ENCODE results near the gene ANK2. TPM values are rescaled to one million over a fixed set of nuclear protein-coding genes. Genes with fewer than 3 reads are reported as not detected.

Gene ANK2
- total RNA-seq, 2 donors from 2014 or later = 70.0 to 124 TPM

DNA sequence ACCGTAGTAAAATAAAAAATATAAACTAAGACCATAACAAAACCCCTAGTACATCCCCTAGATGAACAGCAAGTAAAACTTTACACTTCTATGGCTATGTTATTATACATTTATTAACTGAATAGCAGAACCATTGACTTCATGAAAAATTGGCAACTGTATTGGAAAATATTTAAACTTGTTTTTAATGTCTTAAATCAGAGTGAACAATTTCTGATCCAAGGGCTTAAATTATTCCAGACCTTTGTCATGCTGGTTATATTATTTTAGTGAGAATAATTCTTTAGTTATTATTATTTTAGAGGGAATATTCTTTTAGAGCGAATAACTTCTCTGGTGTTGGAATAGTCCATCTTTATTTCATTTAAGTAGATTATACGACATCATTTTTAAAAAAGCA is 265.0 kb downstream of the ANK2 start:
- Mint-ChIP-seq H3K27me3 (ENCODE audit: insufficient read depth) (no peaks in the 10 kb centered on the region), H3K9me3 (no peaks in the 10 kb centered on the region), H3K27ac (no peak overlapping the region), H3K4me3 (no peak overlapping the region), H3K36me3 (ENCODE audit: low read depth) (peaks cover 59% of the 10 kb centered on the region), H3K4me1 (no peaks in the 10 kb centered on the region)
- peaks cover 61% of the 10 kb centered on the region for H3K36me3 ChIP-seq (ENCODE audit: control insufficient read depth, insufficient read depth, low read length)
- H3K27ac ChIP-seq (ENCODE audit: low read depth, low read length) = no peak overlapping the region
- DNase-seq = no peak
- no peaks in the 10 kb centered on the region for H3K4me1 ChIP-seq (ENCODE audit: control insufficient read depth, insufficient read depth, low read length)
- H3K9ac ChIP-seq (ENCODE audit: extremely low read depth, low read length, poor library complexity, severe bottlenecking) = no peak overlapping the region
- H3K4me3 ChIP-seq (ENCODE audit: low read length) = no peak overlapping the region
- no peaks in the 10 kb centered on the region for H3K27me3 ChIP-seq (ENCODE audit: control insufficient read depth, insufficient read depth, low read length, poor library complexity, severe bottlenecking)
- 91% methylated on average over 1 of the region's 3 CpGs; no CpG with 5 or more reads in 1 of the 2 experiments for WGBS, 2 experiments (ENCODE audit: insufficient coverage in 1 of 2, insufficient read length in 1 of 2)
- TF ChIP-seq, protein P1, sequence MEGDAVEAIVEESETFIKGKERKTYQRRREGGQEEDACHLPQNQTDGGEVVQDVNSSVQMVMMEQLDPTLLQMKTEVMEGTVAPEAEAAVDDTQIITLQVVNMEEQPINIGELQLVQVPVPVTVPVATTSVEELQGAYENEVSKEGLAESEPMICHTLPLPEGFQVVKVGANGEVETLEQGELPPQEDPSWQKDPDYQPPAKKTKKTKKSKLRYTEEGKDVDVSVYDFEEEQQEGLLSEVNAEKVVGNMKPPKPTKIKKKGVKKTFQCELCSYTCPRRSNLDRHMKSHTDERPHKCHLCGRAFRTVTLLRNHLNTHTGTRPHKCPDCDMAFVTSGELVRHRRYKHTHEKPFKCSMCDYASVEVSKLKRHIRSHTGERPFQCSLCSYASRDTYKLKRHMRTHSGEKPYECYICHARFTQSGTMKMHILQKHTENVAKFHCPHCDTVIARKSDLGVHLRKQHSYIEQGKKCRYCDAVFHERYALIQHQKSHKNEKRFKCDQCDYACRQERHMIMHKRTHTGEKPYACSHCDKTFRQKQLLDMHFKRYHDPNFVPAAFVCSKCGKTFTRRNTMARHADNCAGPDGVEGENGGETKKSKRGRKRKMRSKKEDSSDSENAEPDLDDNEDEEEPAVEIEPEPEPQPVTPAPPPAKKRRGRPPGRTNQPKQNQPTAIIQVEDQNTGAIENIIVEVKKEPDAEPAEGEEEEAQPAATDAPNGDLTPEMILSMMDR (conservative IDR thresholded peaks at IDR 0.05) = no peak
- no peaks in the 10 kb centered on the region for H3K9me3 ChIP-seq (ENCODE audit: control insufficient read depth, low read length)

DNA sequence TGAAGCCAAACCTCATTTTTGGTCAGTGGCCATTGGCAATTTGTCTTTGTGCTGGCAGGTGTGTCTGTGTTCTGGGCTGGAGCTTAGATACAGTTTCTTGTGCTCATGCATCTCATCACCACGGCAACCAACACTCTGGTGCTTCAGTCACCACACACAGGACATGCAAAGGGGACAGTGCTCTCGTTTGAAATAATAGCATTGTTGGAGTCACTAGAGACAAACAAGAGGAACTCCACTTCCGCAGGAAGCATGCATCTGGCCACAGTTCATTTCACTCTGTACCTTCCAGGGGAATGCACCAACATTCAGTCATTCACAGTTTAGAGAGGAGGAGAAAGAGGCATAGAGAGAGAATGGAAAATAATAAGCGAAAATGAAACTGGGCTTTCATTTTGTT is 267.4 kb downstream of the ANK2 start:
- WGBS, 2 experiments (ENCODE audit: insufficient coverage in 1 of 2, insufficient read length in 1 of 2) = 88 to 92% methylated on average over 2 to 4 of the region's 4 CpGs
- H3K4me3 ChIP-seq (ENCODE audit: low read length) = no peak overlapping the region
- H3K27ac Mint-ChIP-seq = no peak overlapping the region

DNA sequence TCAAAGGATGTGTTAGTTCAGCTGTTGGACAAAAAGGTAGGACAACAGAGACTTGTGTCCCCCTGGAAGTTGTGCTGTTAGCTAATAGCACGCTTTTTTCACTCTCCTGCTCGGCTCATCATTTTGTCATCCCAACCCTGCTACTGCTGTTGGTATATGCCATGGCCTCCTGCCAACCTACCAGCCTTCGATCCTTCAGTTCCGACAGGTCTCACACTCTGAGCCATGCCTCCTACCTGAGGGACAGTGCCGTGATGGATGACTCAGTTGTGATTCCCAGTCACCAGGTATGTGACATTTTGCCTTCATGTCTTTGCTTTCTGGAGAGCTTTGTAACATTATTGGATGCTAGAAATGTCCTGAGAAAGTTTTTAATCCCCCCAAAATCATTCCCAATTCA is 268.1 kb downstream of the ANK2 start:
- no peak for DNase-seq
- Histone ChIP-seq H3K4me1 (ENCODE audit: control insufficient read depth, insufficient read depth, low read length) (no peaks in the 10 kb centered on the region), H3K9ac (ENCODE audit: extremely low read depth, low read length, poor library complexity, severe bottlenecking) (no peak overlapping the region), H3K36me3 (ENCODE audit: control insufficient read depth, insufficient read depth, low read length) (peaks cover 74% of the 10 kb centered on the region), H3K27me3 (ENCODE audit: control insufficient read depth, insufficient read depth, low read length, poor library complexity, severe bottlenecking) (no peaks in the 10 kb centered on the region), H3K27ac (ENCODE audit: low read depth, low read length) (no peak overlapping the region), H3K4me3 (ENCODE audit: low read length) (no peak overlapping the region), H3K9me3 (ENCODE audit: control insufficient read depth, low read length) (no peaks in the 10 kb centered on the region)
- H3K9me3 Mint-ChIP-seq = no peaks in the 10 kb centered on the region
- H3K27me3 Mint-ChIP-seq (ENCODE audit: insufficient read depth) = no peaks in the 10 kb centered on the region
- H3K36me3 Mint-ChIP-seq (ENCODE audit: low read depth) = peaks cover 48% of the 10 kb centered on the region
- no peak overlapping the region for H3K27ac Mint-ChIP-seq
- WGBS, 2 experiments (ENCODE audit: insufficient coverage in 1 of 2, insufficient read length in 1 of 2) = 87 to 100% methylated on average over 4 to 5 of the region's 5 CpGs
- no peak overlapping the region for H3K4me3 Mint-ChIP-seq
- TF ChIP-seq, protein P1 (conservative IDR thresholded peaks at IDR 0.05) = no peak
- no peaks in the 10 kb centered on the region for H3K4me1 Mint-ChIP-seq

More for the DNA sequence above, 267.4 kb downstream of the ANK2 start:
- Histone ChIP-seq H3K4me1 (ENCODE audit: control insufficient read depth, insufficient read depth, low read length) (no peaks in the 10 kb centered on the region), H3K36me3 (ENCODE audit: control insufficient read depth, insufficient read depth, low read length) (peaks cover 73% of the 10 kb centered on the region), H3K9ac (ENCODE audit: extremely low read depth, low read length, poor library complexity, severe bottlenecking) (no peak overlapping the region), H3K27me3 (ENCODE audit: control insufficient read depth, insufficient read depth, low read length, poor library complexity, severe bottlenecking) (no peaks in the 10 kb centered on the region), H3K27ac (ENCODE audit: low read depth, low read length) (no peak overlapping the region), H3K9me3 (ENCODE audit: control insufficient read depth, low read length) (no peaks in the 10 kb centered on the region)
- no peaks in the 10 kb centered on the region for H3K4me1 Mint-ChIP-seq
- peaks cover 48% of the 10 kb centered on the region for H3K36me3 Mint-ChIP-seq (ENCODE audit: low read depth)
- H3K4me3 Mint-ChIP-seq = no peak overlapping the region
- DNase-seq = no peak
- TF ChIP-seq, protein P1 (conservative IDR thresholded peaks at IDR 0.05) = no peak
- H3K27me3 Mint-ChIP-seq (ENCODE audit: insufficient read depth) = no peaks in the 10 kb centered on the region
- no peaks in the 10 kb centered on the region for H3K9me3 Mint-ChIP-seq

Data from endodermal cell (in vitro differentiated cells).